Measurements from ENCODE around the gene CD47. TPM values are rescaled to one million over a fixed set of nuclear protein-coding genes. Genes with fewer than 3 reads are reported as not detected.

CD47 gene
- total RNA-seq, 1 experiment from 2014 or later, result 15.5 TPM

DNA sequence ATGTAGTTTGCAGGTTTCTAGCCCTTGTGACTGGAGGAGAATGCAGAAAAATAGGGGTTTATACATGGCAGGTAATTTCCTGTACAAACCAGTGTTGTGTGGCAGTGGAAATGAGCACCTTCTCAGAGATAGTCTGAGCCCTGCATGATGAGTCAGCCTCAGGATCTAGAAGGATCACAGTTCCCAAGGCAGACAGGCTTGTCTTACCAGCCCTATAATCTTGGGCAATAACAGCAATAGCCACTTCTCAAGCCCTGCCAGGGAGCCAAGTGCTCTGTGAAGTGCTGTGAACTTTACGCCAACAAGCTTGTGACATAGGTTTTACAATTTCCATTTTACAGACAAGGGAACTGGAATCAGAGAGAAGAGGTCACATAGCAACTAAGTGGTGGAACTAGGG lies 89.4 kb downstream of the CD47 start:
- TF ChIP-seq CTCF (IDR thresholded peaks at IDR 0.05; ENCODE audit: insufficient read depth in 1 of 2, low read depth in 1 of 2, low read length in 1 of 2, severe bottlenecking in 1 of 2, unreplicated experiment in 1 of 2), result no peak
- Mint-ChIP-seq H3K36me3 (ENCODE audit: insufficient read depth, unreplicated experiment) (no peaks in the 10 kb centered on the region), H3K27ac (ENCODE audit: unreplicated experiment) (no peak overlapping the region), H3K27me3 (ENCODE audit: insufficient read depth, unreplicated experiment) (peaks cover 2% of the 10 kb centered on the region), H3K4me3 (ENCODE audit: unreplicated experiment) (no peak overlapping the region), H3K4me1 (ENCODE audit: low read depth, unreplicated experiment) (peaks cover 18% of the 10 kb centered on the region), H3K9me3 (ENCODE audit: unreplicated experiment) (no peaks in the 10 kb centered on the region)
- no peak overlapping the region for H3K4me3 ChIP-seq (ENCODE audit: low read depth, low read length)
- H3K4me1 ChIP-seq, result peaks cover 15% of the 10 kb centered on the region
- ChIA-PET POLR2A (no interaction called here), CTCF (no interaction called here)
- H3K27me3 ChIP-seq (replicated peaks; ENCODE audit: control insufficient read depth, insufficient read depth, low read length), result no peaks in the 10 kb centered on the region
- intact Hi-C loops (cut with micrococcal nuclease; ENCODE audit: unreplicated experiment), result no loop called here
- no peak for DNase-seq
- H3K36me3 ChIP-seq (ENCODE audit: control insufficient read depth, insufficient read depth, low read length), result no peaks in the 10 kb centered on the region
- BruUV-seq (replicated peaks), result no TSS peak
- no peaks in the 10 kb centered on the region for H3K9me3 ChIP-seq

GRCh38 chr3:107999215-107999775 lies 91.5 kb downstream of the CD47 start:
- no TSS peak for BruUV-seq (replicated peaks)
- Histone ChIP-seq H3K4me1 (peaks cover 8% of the 10 kb centered on the region), H3K36me3 (ENCODE audit: control insufficient read depth, insufficient read depth, low read length) (no peaks in the 10 kb centered on the region), H3K9me3 (no peaks in the 10 kb centered on the region), H3K4me3 (ENCODE audit: low read depth, low read length) (no peak overlapping the region), H3K27me3 (replicated peaks; ENCODE audit: control insufficient read depth, insufficient read depth, low read length) (no peaks in the 10 kb centered on the region)
- Mint-ChIP-seq H3K27me3 (ENCODE audit: insufficient read depth, unreplicated experiment) (peaks cover 2% of the 10 kb centered on the region), H3K27ac (ENCODE audit: unreplicated experiment) (no peak overlapping the region), H3K4me1 (ENCODE audit: low read depth, unreplicated experiment) (peaks cover 14% of the 10 kb centered on the region), H3K36me3 (ENCODE audit: insufficient read depth, unreplicated experiment) (no peaks in the 10 kb centered on the region), H3K9me3 (ENCODE audit: unreplicated experiment) (no peaks in the 10 kb centered on the region), H3K4me3 (ENCODE audit: unreplicated experiment) (no peak overlapping the region)
- ChIA-PET POLR2A (no interaction called here), CTCF (no interaction called here)
- TF ChIP-seq CTCF (IDR thresholded peaks at IDR 0.05; ENCODE audit: insufficient read depth in 1 of 2, low read depth in 1 of 2, low read length in 1 of 2, severe bottlenecking in 1 of 2, unreplicated experiment in 1 of 2), result no peak
- no peak for DNase-seq
- intact Hi-C loops (cut with micrococcal nuclease; ENCODE audit: unreplicated experiment), result loop anchor here (5.0 kb wide), 1 partner anchor 632 kb away; no protein-coding TSS in a partner anchor

GRCh38 chr3:107997671-107998070 lies 93.2 kb downstream of the CD47 start:
- Histone ChIP-seq H3K27me3 (replicated peaks; ENCODE audit: control insufficient read depth, insufficient read depth, low read length) (no peaks in the 10 kb centered on the region), H3K9me3 (no peaks in the 10 kb centered on the region), H3K36me3 (ENCODE audit: control insufficient read depth, insufficient read depth, low read length) (no peaks in the 10 kb centered on the region), H3K4me3 (ENCODE audit: low read depth, low read length) (no peak overlapping the region), H3K4me1 (peaks cover 8% of the 10 kb centered on the region)
- BruUV-seq (replicated peaks), result no TSS peak
- ChIA-PET POLR2A (no interaction called here), CTCF (no interaction called here)
- no peak for TF ChIP-seq CTCF (IDR thresholded peaks at IDR 0.05; ENCODE audit: insufficient read depth in 1 of 2, low read depth in 1 of 2, low read length in 1 of 2, severe bottlenecking in 1 of 2, unreplicated experiment in 1 of 2)
- Mint-ChIP-seq H3K4me3 (ENCODE audit: unreplicated experiment) (no peak overlapping the region), H3K4me1 (ENCODE audit: low read depth, unreplicated experiment) (peaks cover 14% of the 10 kb centered on the region), H3K36me3 (ENCODE audit: insufficient read depth, unreplicated experiment) (no peaks in the 10 kb centered on the region), H3K27me3 (ENCODE audit: insufficient read depth, unreplicated experiment) (peaks cover 2% of the 10 kb centered on the region), H3K9me3 (ENCODE audit: unreplicated experiment) (no peaks in the 10 kb centered on the region), H3K27ac (ENCODE audit: unreplicated experiment) (no peak overlapping the region)
- intact Hi-C loops (cut with micrococcal nuclease; ENCODE audit: unreplicated experiment), result loop anchor here (5.0 kb wide), 1 partner anchor 630 kb away; no protein-coding TSS in a partner anchor
- no peak for DNase-seq

All from Caco-2 (cell line).